Endothelial cell of umbilical vein (primary cell): ENCODE data around the gene OTUB1. TPM values are rescaled to one million over a fixed set of nuclear protein-coding genes. Genes with fewer than 3 reads are reported as not detected.

ENCODE experiments used
- BruUV-seq: library from RNA; stranded (reverse); fragments of 400-500 nt; replicated peaks from 2 replicates; lab custom pipeline; 2021; lab: Mats Ljungman, UMichigan
- CTCF ChIA-PET: fragments of 300-600, 350-600 bp; sonication (Branson Sonifier 250); formaldehyde crosslinking; loops from one replicate; lab custom pipeline; 2021; ENCODE audit warnings: antibody characterized with exemption, inconsistent platforms; lab: Charles Lee
- POLR2A ChIA-PET: fragments of 300-600, 350-600 bp; sonication (Branson Sonifier 250); formaldehyde crosslinking; loops from one replicate; lab custom pipeline; 2021; ENCODE audit warnings: antibody characterized with exemption, inconsistent platforms; lab: Charles Lee
- DNase-seq: peaks from one replicate; pipeline ENCODE4 v3.0.0-alpha.2; 2011; ENCODE audit warnings: low read depth, low spot score
- FAIRE-seq: peaks from 2 replicates; lab custom pipeline; 2011; peaks lifted over from hg19 to GRCh38; lab: Jason Lieb, UNC
- H2AFZ ChIP-seq: 2 replicates; pipeline ENCODE4 v1.6.0; 2012; ENCODE audit warnings: low read depth, low read length, control low read depth, inconsistent platforms
- H3K27ac ChIP-seq: 2 replicates; pipeline ENCODE4 v1.5.1; 2011; ENCODE audit warnings: low read depth, mild to moderate bottlenecking, control low read depth, low read length, moderate library complexity; ENCODE audit not compliant: insufficient read depth
- H3K27me3 ChIP-seq, 2 experiments: 2 replicates each; pipeline versions ENCODE4 v1.6.0 to v1.6.1; 2011; ENCODE audit warnings: low read length in 2 of 2, mixed read lengths in 1 of 2; ENCODE audit not compliant: control insufficient read depth in 2 of 2, insufficient read depth in 2 of 2
- H3K36me3 ChIP-seq, 2 experiments: 2 replicates in 1 of 2; 3 replicates in 1 of 2; pipeline ENCODE4 v1.5.1; 2011; ENCODE audit warnings: low read length in 2 of 2, mild to moderate bottlenecking in 1 of 2, moderate library complexity in 1 of 2; ENCODE audit not compliant: control insufficient read depth in 2 of 2, insufficient read depth in 2 of 2; ENCODE audit errors: extremely low read depth in 1 of 2
- H3K4me1 ChIP-seq: 3 replicates; pipeline ENCODE4 v1.5.1; 2011; ENCODE audit warnings: mild to moderate bottlenecking, low read length; ENCODE audit not compliant: control insufficient read depth, insufficient read depth; ENCODE audit errors: extremely low read depth
- H3K4me2 ChIP-seq: 2 replicates; pipeline ENCODE4 v1.6.1; 2011; ENCODE audit warnings: low read length, control low read depth, mixed read lengths; ENCODE audit not compliant: insufficient read depth
- H3K4me3 ChIP-seq, 3 experiments: fragments of 200-600 bp in 1 of 3; sonication (generic), shearing (Covaris generic) in 1 of 3; replicated peaks in 1 of 3; 2 replicates each; pipeline ENCODE4 v1.5.1; 2011 to 2016; ENCODE audit warnings: control low read depth in 3 of 3, low read length in 3 of 3, mild to moderate bottlenecking in 2 of 3, inconsistent platforms in 1 of 3, low read depth in 1 of 3, moderate library complexity in 1 of 3; ENCODE audit not compliant: insufficient read depth in 1 of 3
- H3K79me2 ChIP-seq: 2 replicates; pipeline ENCODE4 v1.6.0; 2012; ENCODE audit warnings: low read length, inconsistent platforms; ENCODE audit not compliant: control insufficient read depth, insufficient read depth
- H3K9ac ChIP-seq: replicated peaks from 2 replicates; pipeline ENCODE3; 2011; ENCODE audit warnings: low read length, control low read depth; ENCODE audit not compliant: insufficient read depth; ENCODE audit errors: extremely low read depth
- H3K9me1 ChIP-seq: replicated peaks from 3 replicates; pipeline ENCODE4 v1.6.0; 2011; ENCODE audit warnings: mild to moderate bottlenecking, low read length; ENCODE audit not compliant: control insufficient read depth, insufficient read depth; ENCODE audit errors: extremely low read depth
- H3K9me3 ChIP-seq: replicated peaks from 2 replicates; pipeline ENCODE4 v1.5.1; 2012; ENCODE audit warnings: low read length, inconsistent platforms; ENCODE audit not compliant: control insufficient read depth, insufficient read depth
- H4K20me1 ChIP-seq: replicated peaks from 2 replicates; pipeline ENCODE3; 2011; ENCODE audit warnings: mild to moderate bottlenecking, low read length; ENCODE audit not compliant: control insufficient read depth, insufficient read depth; ENCODE audit errors: extremely low read depth
- EZH2 ChIP-seq: IDR thresholded peaks from 2 replicates; pipeline ENCODE4 v1.6.1; 2012; ENCODE audit warnings: borderline replicate concordance, low read depth, mild to moderate bottlenecking, moderate library complexity, low read length, inconsistent platforms; ENCODE audit not compliant: severe bottlenecking
- GATA2 ChIP-seq: IDR thresholded peaks from 2 replicates; pipeline ENCODE4 v1.7.0; 2011; ENCODE audit warnings: low read depth, mild to moderate bottlenecking, moderate library complexity, mixed read lengths, low read length; ENCODE audit not compliant: insufficient read length, insufficient read depth
- MYC ChIP-seq: IDR thresholded peaks from one replicate; pipeline ENCODE4 v1.6.1; 2011; ENCODE audit warnings: mild to moderate bottlenecking, low read depth, low read length
- POLR2AphosphoS5 ChIP-seq: IDR thresholded peaks from 2 replicates; pipeline ENCODE4 v1.6.1; 2012; ENCODE audit warnings: low read depth, mild to moderate bottlenecking, control low read depth, low read length, moderate library complexity; ENCODE audit not compliant: insufficient read depth
- dilution Hi-C: fragments of 300-500 bp; cut with MboI; formaldehyde crosslinking; loops from one replicate; pipeline ENCODE4 v1.15.0; 2019; ENCODE audit warnings: low sequenced_read_pairs; ENCODE audit not compliant: extremely low pct_ligation_motif_present
- intact Hi-C: fragments of 100-400 bp; cut with micrococcal nuclease; formaldehyde crosslinking; loops from one replicate; pipeline ENCODE4 v1.10.0; 2022
- polyA plus RNA-seq, 4 experiments: library from polyadenylated mRNA; depleted of rRNA in 3 of 4; stranded (reverse) in 3 of 4; unstranded in 1 of 4; fragments of >200 nt; gene quantifications; 2 replicates each; pipeline versions ENCODE4 v1.2.1 to v1.2.3, GENCODE V29; 2011 to 2012; ENCODE audit warnings: missing spikeins in 1 of 4
- total RNA-seq: library from RNA; stranded (reverse); gene quantifications from 2 replicates; pipeline ENCODE4 v1.2.3, GENCODE V29; 2021
- TF ChIP-seq, protein P1 (sequence below), 2 donors: IDR thresholded peaks; 1 replicate in 1 of 2; 2 replicates in 1 of 2; pipeline ENCODE4 v1.5.1; 2011; ENCODE audit warnings: low read length in 2 of 2, mild to moderate bottlenecking in 2 of 2, moderate library complexity in 2 of 2, control low read depth in 1 of 2, inconsistent platforms in 1 of 2, low read depth in 1 of 2; ENCODE audit not compliant: insufficient read depth in 1 of 2; ENCODE audit errors: extremely low read depth in 1 of 2

Gene OTUB1
- total and polyA plus RNA-seq, 2 donors (not counting 3 experiments of a cell fraction or from before 2014, with no cell fraction given), result 81.9 to 256 TPM

- Histone ChIP-seq H3K9ac (no peak overlapping the region), H3K9me3 (no peaks in the 10 kb centered on the region), H3K27ac (no peak overlapping the region), H3K4me2 (no peak overlapping the region), H3K4me1 (peaks cover 19% of the 10 kb centered on the region), H3K79me2 (no peaks in the 10 kb centered on the region), H3K4me3 (peak overlapping the region in 1 of 3 experiments; percentile 8), H3K27me3 (no peaks in the 10 kb centered on the region), H3K9me1 (no peaks in the 10 kb centered on the region), H4K20me1 (no peaks in the 10 kb centered on the region), H3K36me3 (no peaks in the 10 kb centered on the region), H2AFZ (peak overlapping the region; percentile 11)
- TF ChIP-seq, protein P1, sequence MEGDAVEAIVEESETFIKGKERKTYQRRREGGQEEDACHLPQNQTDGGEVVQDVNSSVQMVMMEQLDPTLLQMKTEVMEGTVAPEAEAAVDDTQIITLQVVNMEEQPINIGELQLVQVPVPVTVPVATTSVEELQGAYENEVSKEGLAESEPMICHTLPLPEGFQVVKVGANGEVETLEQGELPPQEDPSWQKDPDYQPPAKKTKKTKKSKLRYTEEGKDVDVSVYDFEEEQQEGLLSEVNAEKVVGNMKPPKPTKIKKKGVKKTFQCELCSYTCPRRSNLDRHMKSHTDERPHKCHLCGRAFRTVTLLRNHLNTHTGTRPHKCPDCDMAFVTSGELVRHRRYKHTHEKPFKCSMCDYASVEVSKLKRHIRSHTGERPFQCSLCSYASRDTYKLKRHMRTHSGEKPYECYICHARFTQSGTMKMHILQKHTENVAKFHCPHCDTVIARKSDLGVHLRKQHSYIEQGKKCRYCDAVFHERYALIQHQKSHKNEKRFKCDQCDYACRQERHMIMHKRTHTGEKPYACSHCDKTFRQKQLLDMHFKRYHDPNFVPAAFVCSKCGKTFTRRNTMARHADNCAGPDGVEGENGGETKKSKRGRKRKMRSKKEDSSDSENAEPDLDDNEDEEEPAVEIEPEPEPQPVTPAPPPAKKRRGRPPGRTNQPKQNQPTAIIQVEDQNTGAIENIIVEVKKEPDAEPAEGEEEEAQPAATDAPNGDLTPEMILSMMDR (IDR thresholded peaks at IDR 0.05; ENCODE audit: extremely low read depth in 1 of 2, insufficient read depth in 1 of 2, low read depth in 1 of 2, low read length in 2 of 2), result peak in 1 of 2 donors; percentile 57
- TF ChIP-seq POLR2AphosphoS5 (no peak), MYC (no peak), GATA2 (peak; percentile 29), EZH2 (peak; percentile 50)
- peak; percentile 45 for DNase-seq
- no TSS peak for BruUV-seq
- ChIA-PET POLR2A (interaction anchor here (0.6 kb wide), 1 partner anchor 177 kb away, joined by 7 read pairs; no protein-coding TSS in a partner anchor), CTCF (interaction anchor here (0.8 to 1.5 kb wide), 14 partner anchors 8 to 144 kb away, joined by 3 to 10 read pairs (median 3); partner anchors contain the start of gene COX8A)
- dilution Hi-C loops (no loop called here), intact Hi-C loops (no loop called here)
- FAIRE-seq, result peak; percentile 71
These were observed 21.5 kb downstream of the OTUB1 start for GRCh38 chr11:64007629-64008282.
